HEK293 (cell line): ENCODE data around the gene RSRC1.

Experiments used
- CTCF ChIA-PET: fragments of 350-600 bp; formaldehyde crosslinking; extraction: SDS; loops from one replicate; lab custom pipeline; 2021; ENCODE audit warnings: antibody characterized with exemption; lab: Yijun Ruan, JAX
- POLR2A ChIA-PET: fragments of 300-600 bp; formaldehyde crosslinking; extraction: SDS; loops from one replicate; lab custom pipeline; 2020; ENCODE audit warnings: antibody characterized with exemption, inconsistent platforms; lab: Yijun Ruan, JAX
- H3K27ac ChIP-seq: fragments of 200-500 bp; sonication (Bioruptor generic); 2 replicates; pipeline ENCODE4 v1.5.1; 2014; ENCODE audit warnings: low read depth, low read length, control low read depth, inconsistent platforms; ENCODE audit errors: extremely low read depth
- H3K36me3 ChIP-seq, 2 experiments: fragments of 200-500 bp in 1 of 2; sonication (Bioruptor generic) in 1 of 2; 1 replicate in 1 of 2; 2 replicates in 1 of 2; pipeline ENCODE4 v1.5.1; 2014 to 2017; ENCODE audit warnings: inconsistent platforms in 2 of 2, low read length in 2 of 2; ENCODE audit not compliant: control insufficient read depth in 2 of 2, insufficient read depth in 1 of 2
- H3K4me1 ChIP-seq: fragments of 200-500 bp; sonication (Bioruptor generic); 2 replicates; pipeline ENCODE4 v1.5.1; 2014; ENCODE audit warnings: mild to moderate bottlenecking, low read length, inconsistent platforms; ENCODE audit not compliant: control insufficient read depth, insufficient read depth
- H3K4me3 ChIP-seq: 2 replicates; pipeline ENCODE4 v1.5.1; 2011; ENCODE audit warnings: low read depth, mild to moderate bottlenecking, control low read depth, low read length, moderate library complexity
- H3K9me3 ChIP-seq: fragments of 200-500 bp; sonication (Bioruptor generic); 2 replicates; pipeline ENCODE4 v1.5.1; 2014; ENCODE audit warnings: low read depth, low read length, inconsistent platforms; ENCODE audit not compliant: control insufficient read depth, insufficient read depth
- GLI4 ChIP-seq: fragments of 450-650 bp; formaldehyde crosslinking; IDR thresholded peaks from 2 replicates; pipeline ENCODE4 v1.5.1; 2016; ENCODE audit warnings: missing biosample characterization, missing genetic modification characterization
- HOXD13 ChIP-seq: sonication (generic); formaldehyde crosslinking; IDR thresholded peaks from 2 replicates; pipeline ENCODE4 v1.8.0; 2022; ENCODE audit warnings: missing genetic modification reagents, borderline replicate concordance
- IKZF3 ChIP-seq: fragments of 450-650 bp; IDR thresholded peaks from 2 replicates; pipeline ENCODE4 v1.5.0; 2018; ENCODE audit warnings: missing biosample characterization, mild to moderate bottlenecking, missing genetic modification characterization, moderate library complexity
- KLF9 ChIP-seq: fragments of 450-650 bp; formaldehyde crosslinking; IDR thresholded peaks from 2 replicates; pipeline ENCODE4 v1.5.1; 2016; ENCODE audit warnings: missing biosample characterization, missing genetic modification characterization, low read depth
- PRDM1 ChIP-seq: fragments of 450-650 bp; formaldehyde crosslinking; IDR thresholded peaks from 2 replicates; pipeline ENCODE4; 2016; ENCODE audit warnings: missing biosample characterization, missing genetic modification characterization
- YY1 ChIP-seq: fragments of 450-650 bp; formaldehyde crosslinking; IDR thresholded peaks from 2 replicates; pipeline ENCODE4 v1.5.1; 2018; ENCODE audit warnings: missing biosample characterization, missing genetic modification characterization
- YY2 ChIP-seq: fragments of 450-650 bp; formaldehyde crosslinking; IDR thresholded peaks from 2 replicates; pipeline ENCODE4 v1.5.1; 2016; ENCODE audit warnings: missing biosample characterization, missing genetic modification characterization
- ZBTB1 ChIP-seq: fragments of 450-650 bp; formaldehyde crosslinking; IDR thresholded peaks from 2 replicates; pipeline ENCODE4 v1.5.1; 2016; ENCODE audit warnings: missing biosample characterization, missing genetic modification characterization
- ZNF155 ChIP-seq: fragments of 450-650 bp; formaldehyde crosslinking; IDR thresholded peaks from 2 replicates; pipeline ENCODE4 v1.5.1; 2016; ENCODE audit warnings: missing biosample characterization, missing genetic modification characterization
- ZNF169 ChIP-seq: fragments of 450-650 bp; formaldehyde crosslinking; IDR thresholded peaks from 2 replicates; pipeline ENCODE4 v1.5.1; 2016; ENCODE audit warnings: missing biosample characterization, missing genetic modification characterization
- ZNF184 ChIP-seq: fragments of 450-650 bp; IDR thresholded peaks from 2 replicates; pipeline ENCODE4 v1.5.1; 2018; ENCODE audit warnings: missing biosample characterization, mild to moderate bottlenecking, missing genetic modification characterization
- ZNF2 ChIP-seq: fragments of 450-650 bp; formaldehyde crosslinking; IDR thresholded peaks from 2 replicates; pipeline ENCODE4 v1.5.1; 2016; ENCODE audit warnings: missing biosample characterization, missing genetic modification characterization
- ZNF214 ChIP-seq: fragments of 450-650 bp; formaldehyde crosslinking; IDR thresholded peaks from 2 replicates; pipeline ENCODE4 v1.5.1; 2017; ENCODE audit warnings: missing biosample characterization, mild to moderate bottlenecking, missing genetic modification characterization, borderline replicate concordance
- ZNF248 ChIP-seq: fragments of 450-650 bp; formaldehyde crosslinking; IDR thresholded peaks from 2 replicates; pipeline ENCODE4 v1.5.1; 2017; ENCODE audit warnings: missing biosample characterization, missing genetic modification characterization
- ZNF624 ChIP-seq: fragments of 450-650 bp; formaldehyde crosslinking; IDR thresholded peaks from 2 replicates; pipeline ENCODE4 v1.5.1; 2017; ENCODE audit warnings: missing biosample characterization, missing genetic modification characterization
- ZNF670 ChIP-seq: fragments of 450-650 bp; formaldehyde crosslinking; IDR thresholded peaks from 2 replicates; pipeline ENCODE4 v1.5.1; 2016; ENCODE audit warnings: missing biosample characterization, missing genetic modification characterization, low read depth
- ZNF747 ChIP-seq: fragments of 450-650 bp; formaldehyde crosslinking; IDR thresholded peaks from 2 replicates; pipeline ENCODE4 v1.5.1; 2016; ENCODE audit warnings: missing biosample characterization, missing genetic modification characterization
- ZNF791 ChIP-seq: fragments of 450-650 bp; formaldehyde crosslinking; IDR thresholded peaks from 2 replicates; pipeline ENCODE4 v1.5.1; 2016; ENCODE audit warnings: missing biosample characterization, missing genetic modification characterization
- ZNF792 ChIP-seq: fragments of 450-650 bp; formaldehyde crosslinking; IDR thresholded peaks from 2 replicates; pipeline ENCODE4 v1.5.1; 2016; ENCODE audit warnings: missing biosample characterization, missing genetic modification characterization
- ZNF843 ChIP-seq: fragments of 450-650 bp; formaldehyde crosslinking; IDR thresholded peaks from 2 replicates; pipeline ENCODE4 v1.5.1; 2016; ENCODE audit warnings: missing biosample characterization, missing genetic modification characterization
- TF ChIP-seq, protein P1 (sequence below): fragments of 450-650 bp; formaldehyde crosslinking; IDR thresholded peaks from 2 replicates; pipeline ENCODE4 v1.5.1; 2016; ENCODE audit warnings: missing biosample characterization, missing genetic modification characterization, low read depth
- TF ChIP-seq, protein P2 (sequence below): fragments of 450-650 bp; formaldehyde crosslinking; IDR thresholded peaks from 2 replicates; pipeline ENCODE4 v1.5.1; 2016; ENCODE audit warnings: missing biosample characterization, missing genetic modification characterization
- TF ChIP-seq, protein P3 (sequence below): fragments of 450-650 bp; formaldehyde crosslinking; IDR thresholded peaks from 2 replicates; pipeline ENCODE4 v1.5.1; 2016; ENCODE audit warnings: missing biosample characterization, missing genetic modification characterization
- TF ChIP-seq, protein P4 (sequence below): fragments of 450-650 bp; formaldehyde crosslinking; IDR thresholded peaks from 2 replicates; pipeline ENCODE4 v1.5.1; 2017; ENCODE audit warnings: missing biosample characterization, missing genetic modification characterization
- TF ChIP-seq, protein P5 (sequence below): fragments of 450-650 bp; formaldehyde crosslinking; IDR thresholded peaks from 2 replicates; pipeline ENCODE4 v1.5.1; 2016; ENCODE audit warnings: missing biosample characterization, missing genetic modification characterization
- TF ChIP-seq, protein P6 (sequence below): fragments of 450-650 bp; formaldehyde crosslinking; IDR thresholded peaks from 2 replicates; pipeline ENCODE4 v1.5.1; 2016; ENCODE audit warnings: missing biosample characterization, missing genetic modification characterization

Gene RSRC1

DNA sequence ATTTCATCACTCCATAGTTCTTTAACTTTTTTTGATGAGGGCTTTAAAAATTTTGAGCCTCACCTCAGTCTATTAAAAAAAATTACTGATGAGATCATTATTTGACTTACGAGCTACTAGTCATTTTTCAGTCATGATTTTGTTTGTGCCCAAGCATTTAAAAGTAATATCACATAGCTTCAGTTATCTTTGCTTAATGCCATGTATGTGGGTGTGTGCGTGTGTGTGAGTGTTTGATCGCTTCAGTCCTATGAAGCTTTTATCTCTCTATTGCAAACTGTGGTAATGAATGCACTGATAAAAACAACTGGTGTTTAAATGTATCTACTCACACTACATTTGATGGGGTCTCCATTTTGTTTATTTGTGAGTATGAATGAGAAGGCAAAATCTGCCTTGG is 49.8 kb downstream of the RSRC1 start (continued):
- TF ChIP-seq ZNF843 (tag by site-specific recombination) (0 out of 2 replicates have a peak, but pooled peaks have one; percentile 14), ZNF248 (tag by site-specific recombination) (no peak), ZNF791 (tag by site-specific recombination) (no peak), PRDM1 (tag by site-specific recombination) (no peak), ZNF184 (tag by site-specific recombination) (no peak), ZNF169 (tag by site-specific recombination) (no peak)
- TF ChIP-seq, protein P1, sequence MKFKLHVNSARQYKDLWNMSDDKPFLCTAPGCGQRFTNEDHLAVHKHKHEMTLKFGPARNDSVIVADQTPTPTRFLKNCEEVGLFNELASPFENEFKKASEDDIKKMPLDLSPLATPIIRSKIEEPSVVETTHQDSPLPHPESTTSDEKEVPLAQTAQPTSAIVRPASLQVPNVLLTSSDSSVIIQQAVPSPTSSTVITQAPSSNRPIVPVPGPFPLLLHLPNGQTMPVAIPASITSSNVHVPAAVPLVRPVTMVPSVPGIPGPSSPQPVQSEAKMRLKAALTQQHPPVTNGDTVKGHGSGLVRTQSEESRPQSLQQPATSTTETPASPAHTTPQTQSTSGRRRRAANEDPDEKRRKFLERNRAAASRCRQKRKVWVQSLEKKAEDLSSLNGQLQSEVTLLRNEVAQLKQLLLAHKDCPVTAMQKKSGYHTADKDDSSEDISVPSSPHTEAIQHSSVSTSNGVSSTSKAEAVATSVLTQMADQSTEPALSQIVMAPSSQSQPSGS (tag by site-specific recombination): peak; percentile 43; the same call in 1 of the 2 replicates
- TF ChIP-seq, protein P2, sequence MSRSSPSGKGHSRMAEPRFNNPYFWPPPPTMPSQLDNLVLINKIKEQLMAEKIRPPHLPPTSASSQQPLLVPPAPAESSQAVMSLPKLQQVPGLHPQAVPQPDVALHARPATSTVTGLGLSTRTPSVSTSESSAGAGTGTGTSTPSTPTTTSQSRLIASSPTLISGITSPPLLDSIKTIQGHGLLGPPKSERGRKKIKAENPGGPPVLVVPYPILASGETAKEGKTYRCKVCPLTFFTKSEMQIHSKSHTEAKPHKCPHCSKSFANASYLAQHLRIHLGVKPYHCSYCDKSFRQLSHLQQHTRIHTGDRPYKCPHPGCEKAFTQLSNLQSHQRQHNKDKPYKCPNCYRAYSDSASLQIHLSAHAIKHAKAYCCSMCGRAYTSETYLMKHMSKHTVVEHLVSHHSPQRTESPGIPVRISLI (tag by site-specific recombination): 0 out of 2 replicates have a peak, but pooled peaks have one; percentile 14
- TF ChIP-seq, all 188 proteins: peak for 6

DNA sequence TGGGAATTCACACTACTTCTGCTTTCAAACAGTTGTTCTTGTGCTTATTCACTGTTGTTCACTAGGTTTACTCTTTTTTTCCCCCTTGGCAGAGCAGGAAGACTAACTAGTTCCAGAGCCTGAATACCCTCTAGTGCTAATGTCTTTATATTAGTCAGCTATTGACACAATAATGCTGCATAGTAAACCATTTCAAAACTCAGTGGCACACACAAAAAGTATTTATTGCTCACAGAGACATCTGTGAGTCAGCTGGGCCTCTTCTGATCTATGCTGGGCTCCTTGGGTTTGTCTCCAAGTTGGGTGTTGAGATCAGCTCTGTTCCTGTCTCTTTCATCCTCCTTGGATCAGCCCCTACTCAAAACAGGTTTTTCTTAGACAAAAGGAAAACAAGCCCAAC is 51.1 kb downstream of the RSRC1 start:
- Histone ChIP-seq H3K4me3 (no peak overlapping the region), H3K4me1 (no peaks in the 10 kb centered on the region), H3K9me3 (no peaks in the 10 kb centered on the region), H3K27ac (no peak overlapping the region), H3K36me3 (no peaks in the 10 kb centered on the region)
- ChIA-PET POLR2A (no interaction called here), CTCF (interaction anchor here (0.5 to 0.7 kb wide), 2 partner anchors 91 to 273 kb away, joined by 3 to 4 read pairs; no protein-coding TSS in a partner anchor)
- TF ChIP-seq ZNF624 (tag by site-specific recombination) (no peak), ZNF791 (tag by site-specific recombination) (no peak), ZNF214 (no peak), ZNF747 (tag by site-specific recombination) (no peak), PRDM1 (tag by site-specific recombination) (no peak), YY2 (no peak), GLI4 (tag by site-specific recombination) (no peak), HOXD13 (CRISPR knock-in tag) (no peak), ZNF792 (no peak), ZNF670 (tag by site-specific recombination) (no peak), ZBTB1 (tag by site-specific recombination) (no peak), KLF9 (tag by site-specific recombination) (no peak), YY1 (tag by site-specific recombination) (no peak), IKZF3 (tag by site-specific recombination) (no peak), ZNF155 (no peak), ZNF2 (tag by site-specific recombination) (no peak)
- TF ChIP-seq, protein P3, sequence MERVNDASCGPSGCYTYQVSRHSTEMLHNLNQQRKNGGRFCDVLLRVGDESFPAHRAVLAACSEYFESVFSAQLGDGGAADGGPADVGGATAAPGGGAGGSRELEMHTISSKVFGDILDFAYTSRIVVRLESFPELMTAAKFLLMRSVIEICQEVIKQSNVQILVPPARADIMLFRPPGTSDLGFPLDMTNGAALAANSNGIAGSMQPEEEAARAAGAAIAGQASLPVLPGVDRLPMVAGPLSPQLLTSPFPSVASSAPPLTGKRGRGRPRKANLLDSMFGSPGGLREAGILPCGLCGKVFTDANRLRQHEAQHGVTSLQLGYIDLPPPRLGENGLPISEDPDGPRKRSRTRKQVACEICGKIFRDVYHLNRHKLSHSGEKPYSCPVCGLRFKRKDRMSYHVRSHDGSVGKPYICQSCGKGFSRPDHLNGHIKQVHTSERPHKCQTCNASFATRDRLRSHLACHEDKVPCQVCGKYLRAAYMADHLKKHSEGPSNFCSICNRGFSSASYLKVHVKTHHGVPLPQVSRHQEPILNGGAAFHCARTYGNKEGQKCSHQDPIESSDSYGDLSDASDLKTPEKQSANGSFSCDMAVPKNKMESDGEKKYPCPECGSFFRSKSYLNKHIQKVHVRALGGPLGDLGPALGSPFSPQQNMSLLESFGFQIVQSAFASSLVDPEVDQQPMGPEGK: no peak
- TF ChIP-seq, protein P4, sequence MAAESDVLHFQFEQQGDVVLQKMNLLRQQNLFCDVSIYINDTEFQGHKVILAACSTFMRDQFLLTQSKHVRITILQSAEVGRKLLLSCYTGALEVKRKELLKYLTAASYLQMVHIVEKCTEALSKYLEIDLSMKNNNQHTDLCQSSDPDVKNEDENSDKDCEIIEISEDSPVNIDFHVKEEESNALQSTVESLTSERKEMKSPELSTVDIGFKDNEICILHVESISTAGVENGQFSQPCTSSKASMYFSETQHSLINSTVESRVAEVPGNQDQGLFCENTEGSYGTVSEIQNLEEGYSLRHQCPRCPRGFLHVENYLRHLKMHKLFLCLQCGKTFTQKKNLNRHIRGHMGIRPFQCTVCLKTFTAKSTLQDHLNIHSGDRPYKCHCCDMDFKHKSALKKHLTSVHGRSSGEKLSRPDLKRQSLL (tag by site-specific recombination): no peak
- TF ChIP-seq, protein P5, sequence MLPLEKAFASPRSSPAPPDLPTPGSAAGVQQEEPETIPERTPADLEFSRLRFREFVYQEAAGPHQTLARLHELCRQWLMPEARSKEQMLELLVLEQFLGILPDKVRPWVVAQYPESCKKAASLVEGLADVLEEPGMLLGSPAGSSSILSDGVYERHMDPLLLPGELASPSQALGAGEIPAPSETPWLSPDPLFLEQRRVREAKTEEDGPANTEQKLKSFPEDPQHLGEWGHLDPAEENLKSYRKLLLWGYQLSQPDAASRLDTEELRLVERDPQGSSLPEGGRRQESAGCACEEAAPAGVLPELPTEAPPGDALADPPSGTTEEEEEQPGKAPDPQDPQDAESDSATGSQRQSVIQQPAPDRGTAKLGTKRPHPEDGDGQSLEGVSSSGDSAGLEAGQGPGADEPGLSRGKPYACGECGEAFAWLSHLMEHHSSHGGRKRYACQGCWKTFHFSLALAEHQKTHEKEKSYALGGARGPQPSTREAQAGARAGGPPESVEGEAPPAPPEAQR (tag by site-specific recombination): no peak
- TF ChIP-seq, protein P6, sequence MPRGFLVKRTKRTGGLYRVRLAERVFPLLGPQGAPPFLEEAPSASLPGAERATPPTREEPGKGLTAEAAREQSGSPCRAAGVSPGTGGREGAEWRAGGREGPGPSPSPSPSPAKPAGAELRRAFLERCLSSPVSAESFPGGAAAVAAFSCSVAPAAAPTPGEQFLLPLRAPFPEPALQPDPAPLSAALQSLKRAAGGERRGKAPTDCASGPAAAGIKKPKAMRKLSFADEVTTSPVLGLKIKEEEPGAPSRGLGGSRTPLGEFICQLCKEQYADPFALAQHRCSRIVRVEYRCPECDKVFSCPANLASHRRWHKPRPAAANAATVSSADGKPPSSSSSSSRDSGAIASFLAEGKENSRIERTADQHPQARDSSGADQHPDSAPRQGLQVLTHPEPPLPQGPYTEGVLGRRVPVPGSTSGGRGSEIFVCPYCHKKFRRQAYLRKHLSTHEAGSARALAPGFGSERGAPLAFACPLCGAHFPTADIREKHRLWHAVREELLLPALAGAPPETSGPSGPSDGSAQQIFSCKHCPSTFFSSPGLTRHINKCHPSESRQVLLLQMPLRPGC (tag by site-specific recombination): no peak
